Kidney epithelial cell (primary cell): ENCODE results near the gene ING1. TPM values are rescaled to one million over a fixed set of nuclear protein-coding genes. Genes with fewer than 3 reads are reported as not detected.
"Not testable (repeated sequence)": the region's sequence is repeated elsewhere in the genome, so short reads cannot be mapped to it uniquely, and the experiment has no call there.

Source experiments
- DNase-seq: peaks from one replicate; pipeline ENCODE4 v3.0.0-alpha.2; 2010; ENCODE audit warnings: low read depth
- H3K27me3 ChIP-seq: 2 replicates; pipeline ENCODE4 v1.6.0; 2011; ENCODE audit warnings: low read length; ENCODE audit not compliant: control insufficient read depth, insufficient read depth
- H3K36me3 ChIP-seq: 2 replicates; pipeline ENCODE4 v1.5.1; 2011; ENCODE audit warnings: low read length; ENCODE audit not compliant: control insufficient read depth, insufficient read depth
- H3K4me3 ChIP-seq: 2 replicates; pipeline ENCODE4 v1.5.1; 2011; ENCODE audit warnings: low read depth, mild to moderate bottlenecking, control low read depth, low read length
- total RNA-seq: library from RNA; depleted of rRNA; stranded (reverse); fragments of >200 nt; gene quantifications from 2 replicates; pipeline ENCODE4 v1.2.3, GENCODE V29; 2015
- TF ChIP-seq, protein P1 (sequence below): IDR thresholded peaks from 2 replicates; pipeline ENCODE4 v1.5.1; 2011; ENCODE audit warnings: mild to moderate bottlenecking, moderate library complexity, low read length, control low read depth, inconsistent platforms; ENCODE audit not compliant: insufficient read depth, poor library complexity, severe bottlenecking

Gene ING1
- total RNA-seq, 1 donor from 2014 or later, result 12.6 TPM

DNA sequence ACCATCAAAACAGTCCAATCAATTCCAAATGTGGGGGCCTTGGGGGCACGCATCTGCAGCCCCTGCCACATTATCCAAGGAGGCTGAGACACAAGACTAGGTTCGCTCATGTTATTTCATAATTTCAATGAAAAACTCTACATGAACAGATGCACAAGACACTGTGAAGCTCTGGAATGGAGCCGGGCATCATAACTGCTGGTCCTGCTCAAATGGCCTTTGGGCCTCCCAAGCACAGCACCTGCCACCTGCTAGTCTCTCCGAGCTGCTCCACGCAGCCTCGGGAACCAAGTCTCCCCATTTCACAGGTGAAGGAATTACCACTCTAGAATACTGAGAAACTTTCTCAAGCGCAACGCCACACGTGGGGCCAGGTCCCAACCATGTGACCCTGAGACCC is 24.5 kb upstream of the ING1 start:
- DNase-seq, result no peak
- no peaks in the 10 kb centered on the region for H3K36me3 ChIP-seq
- TF ChIP-seq, protein P1, sequence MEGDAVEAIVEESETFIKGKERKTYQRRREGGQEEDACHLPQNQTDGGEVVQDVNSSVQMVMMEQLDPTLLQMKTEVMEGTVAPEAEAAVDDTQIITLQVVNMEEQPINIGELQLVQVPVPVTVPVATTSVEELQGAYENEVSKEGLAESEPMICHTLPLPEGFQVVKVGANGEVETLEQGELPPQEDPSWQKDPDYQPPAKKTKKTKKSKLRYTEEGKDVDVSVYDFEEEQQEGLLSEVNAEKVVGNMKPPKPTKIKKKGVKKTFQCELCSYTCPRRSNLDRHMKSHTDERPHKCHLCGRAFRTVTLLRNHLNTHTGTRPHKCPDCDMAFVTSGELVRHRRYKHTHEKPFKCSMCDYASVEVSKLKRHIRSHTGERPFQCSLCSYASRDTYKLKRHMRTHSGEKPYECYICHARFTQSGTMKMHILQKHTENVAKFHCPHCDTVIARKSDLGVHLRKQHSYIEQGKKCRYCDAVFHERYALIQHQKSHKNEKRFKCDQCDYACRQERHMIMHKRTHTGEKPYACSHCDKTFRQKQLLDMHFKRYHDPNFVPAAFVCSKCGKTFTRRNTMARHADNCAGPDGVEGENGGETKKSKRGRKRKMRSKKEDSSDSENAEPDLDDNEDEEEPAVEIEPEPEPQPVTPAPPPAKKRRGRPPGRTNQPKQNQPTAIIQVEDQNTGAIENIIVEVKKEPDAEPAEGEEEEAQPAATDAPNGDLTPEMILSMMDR, result no peak
- no peaks in the 10 kb centered on the region for H3K27me3 ChIP-seq
- H3K4me3 ChIP-seq, result no peak overlapping the region

DNA sequence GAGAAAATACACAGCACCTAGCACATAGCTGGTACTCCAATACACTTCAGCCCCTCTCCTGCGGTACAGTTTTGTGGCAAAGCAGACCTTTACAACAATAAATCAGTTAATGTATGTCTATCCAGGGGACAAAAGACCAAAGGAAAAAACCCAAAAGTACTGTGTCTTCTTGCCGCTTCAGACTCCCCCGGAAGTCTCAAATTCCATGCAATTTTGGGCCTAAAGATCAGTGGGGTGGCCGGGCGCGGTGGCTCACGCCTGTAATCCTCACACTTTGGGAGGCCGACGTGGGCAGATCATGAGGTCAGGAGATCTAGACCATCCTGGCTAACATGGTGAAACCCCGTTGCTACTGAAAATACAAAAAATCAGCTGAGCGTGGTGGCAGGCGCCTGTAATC is 23.8 kb upstream of the ING1 start:
- TF ChIP-seq, protein P1, result no peak
- Histone ChIP-seq H3K4me3 (no peak overlapping the region), H3K27me3 (no peaks in the 10 kb centered on the region), H3K36me3 (no peaks in the 10 kb centered on the region)
- DNase-seq, result no peak

DNA sequence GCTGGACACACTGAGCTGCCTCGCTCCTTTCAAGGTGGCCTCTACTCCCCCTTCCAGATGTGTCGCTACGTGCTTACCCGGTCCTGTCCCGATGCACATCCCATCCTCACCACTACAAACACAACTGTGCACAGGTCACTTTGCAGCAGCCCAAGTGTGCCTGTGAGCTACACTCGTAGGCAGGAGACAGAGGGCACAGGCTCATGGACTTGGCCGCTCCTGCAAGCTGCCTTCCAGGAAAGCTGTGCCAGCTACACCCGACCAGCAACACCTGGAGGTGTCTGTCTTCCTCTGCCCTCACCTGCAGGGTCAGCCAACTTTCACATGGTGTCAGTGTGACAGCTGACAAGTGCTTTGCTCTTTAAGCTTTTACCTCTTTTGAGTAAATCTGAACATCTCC is 23.0 kb upstream of the ING1 start:
- Histone ChIP-seq H3K27me3 (no peaks in the 10 kb centered on the region), H3K4me3 (no peak overlapping the region), H3K36me3 (no peaks in the 10 kb centered on the region)
- TF ChIP-seq, protein P1, result no peak
- no peak for DNase-seq

DNA sequence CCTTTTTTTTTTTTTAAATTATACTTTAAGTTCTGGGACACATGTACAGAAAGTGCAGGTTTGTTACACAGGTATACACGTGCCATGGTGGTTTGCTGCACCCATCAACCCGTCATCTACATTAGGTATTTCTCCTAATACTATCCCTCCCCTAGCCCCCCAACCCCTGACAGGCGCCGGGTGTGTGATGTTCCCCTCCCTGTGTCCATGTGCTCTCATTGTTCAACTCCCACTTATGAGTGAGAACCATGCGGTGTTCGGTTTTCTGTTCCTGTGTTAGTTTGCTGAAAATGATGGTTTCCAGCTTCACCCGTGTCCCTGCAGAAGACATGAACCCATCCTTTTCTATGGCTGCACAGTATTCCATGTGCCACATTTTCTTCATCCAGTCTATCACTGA is 17.7 kb upstream of the ING1 start:
- H3K36me3 ChIP-seq, DNase-seq, H3K27me3 ChIP-seq, H3K4me3 ChIP-seq: not testable (repeated sequence)

DNA sequence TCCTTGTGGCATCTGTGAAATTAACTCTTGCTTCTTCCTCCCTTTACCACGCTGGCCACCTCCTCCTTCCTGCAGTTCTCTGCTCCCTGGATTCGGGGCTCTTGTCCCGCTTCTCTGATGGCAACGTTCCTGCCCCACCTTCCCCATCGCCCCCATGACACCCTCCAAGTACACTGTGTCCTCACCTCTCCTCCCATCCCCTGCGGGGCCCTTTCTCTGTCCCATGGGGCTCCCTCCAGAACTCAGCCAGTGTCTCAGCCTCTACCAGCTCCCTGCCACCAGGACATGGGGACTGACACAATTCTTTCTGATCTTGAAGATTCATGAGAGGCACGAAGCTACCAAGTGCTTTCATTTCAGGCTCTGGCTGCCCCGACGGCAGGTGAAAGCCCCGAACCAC is 16.7 kb upstream of the ING1 start:
- TF ChIP-seq, protein P1, result no peak
- H3K27me3 ChIP-seq, result no peaks in the 10 kb centered on the region
- H3K4me3 ChIP-seq, result no peak overlapping the region
- DNase-seq, result no peak
- peaks cover 3% of the 10 kb centered on the region for H3K36me3 ChIP-seq

DNA sequence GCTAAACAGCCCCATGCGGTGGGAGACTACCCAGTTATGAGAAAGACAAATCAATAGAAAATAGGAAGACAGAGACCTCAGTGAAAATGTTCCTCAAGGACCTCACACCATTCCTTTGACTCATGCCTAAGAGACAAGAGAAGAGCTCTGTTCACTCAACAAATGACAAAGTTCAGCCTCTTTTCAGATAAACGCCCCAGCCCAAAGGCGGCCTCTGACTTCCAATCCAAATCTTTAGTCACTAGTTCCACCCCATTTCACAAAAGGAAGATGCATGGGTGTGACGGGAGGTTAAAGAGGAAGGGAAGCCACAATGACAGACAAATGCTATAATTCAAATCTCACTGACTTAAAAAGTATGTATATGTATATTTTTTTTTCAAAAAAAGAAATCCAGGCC is 15.7 kb upstream of the ING1 start:
- DNase-seq, result no peak
- Histone ChIP-seq H3K36me3 (peaks cover 3% of the 10 kb centered on the region), H3K4me3 (no peak overlapping the region), H3K27me3 (no peaks in the 10 kb centered on the region)
- TF ChIP-seq, protein P1, result no peak
